ENCODE results near the gene ACAP1. TPM values are rescaled to one million over a fixed set of nuclear protein-coding genes. Genes with fewer than 3 reads are reported as not detected.

Gene ACAP1
- total and polyA plus RNA-seq, 2 donors (not counting 1 experiment from before 2014, with no cell fraction given), result 0.06 to 2.1 TPM

DNA sequence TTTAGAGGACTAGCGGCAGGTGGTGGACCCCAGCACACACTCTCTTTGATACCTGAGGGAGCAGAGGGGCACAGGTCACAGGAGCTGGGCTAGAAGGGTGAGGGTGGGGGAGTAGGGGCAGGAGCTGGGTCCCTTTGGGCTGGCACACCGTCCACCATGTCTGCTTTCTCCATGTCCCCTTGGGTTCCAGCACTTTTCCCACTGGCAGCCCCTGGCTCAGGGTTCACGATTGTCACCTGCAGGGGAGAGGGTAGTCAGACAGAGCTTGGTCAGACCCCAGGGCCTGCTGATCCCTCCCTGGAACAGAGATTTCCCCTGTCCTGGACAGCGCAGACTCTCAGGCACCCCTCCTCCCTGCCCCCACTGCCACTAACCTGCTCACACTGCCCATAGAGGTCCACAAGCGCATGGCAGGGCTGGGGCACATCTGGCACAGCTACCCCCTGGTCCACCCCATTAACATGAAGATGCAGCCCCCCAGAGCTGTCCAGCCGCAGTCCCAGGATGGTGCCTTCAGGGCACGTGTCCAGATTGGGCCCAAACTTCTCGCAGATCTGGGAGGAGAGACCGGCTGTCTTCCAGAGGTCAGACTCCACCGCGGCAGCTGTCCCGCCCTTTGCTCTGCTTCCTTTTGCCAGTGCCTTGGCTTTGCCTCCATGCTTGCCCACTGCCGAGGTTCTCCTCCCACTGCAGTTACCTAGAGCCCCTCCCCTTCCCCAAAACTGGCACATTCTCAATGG is 18.0 kb upstream of the ACAP1 start:
- Histone ChIP-seq H3K9me3 (ENCODE audit: control insufficient read depth, insufficient read depth, low read depth, low read length) (no peaks in the 10 kb centered on the region), H3K27ac (ENCODE audit: insufficient read depth, low read length) (no peak overlapping the region), H3K36me3 (ENCODE audit: control insufficient read depth, insufficient read depth, low read length) (peaks cover 30% of the 10 kb centered on the region), H2AFZ (ENCODE audit: low read length) (no peak overlapping the region), H3K4me2 (ENCODE audit: extremely low read depth, insufficient read depth, low read length) (no peak overlapping the region), H4K20me1 (ENCODE audit: control insufficient read depth, extremely low read depth, insufficient read depth, low read length) (no peaks in the 10 kb centered on the region), H3K4me3 (replicated peaks in 1 of 4; ENCODE audit: control extremely low read depth in 1 of 4, insufficient read depth in 1 of 4, low read depth in 3 of 4, low read length in 4 of 4) (no peak overlapping the region), H3K27me3 (ENCODE audit: control insufficient read depth, insufficient read depth, low read length) (no peaks in the 10 kb centered on the region), H3K9ac (ENCODE audit: insufficient read depth, low read length) (no peak overlapping the region), H3K4me1 (ENCODE audit: control insufficient read depth, extremely low read depth, insufficient read depth, low read length) (peaks cover 5% of the 10 kb centered on the region), H3K79me2 (ENCODE audit: control insufficient read depth, insufficient read depth, low read length) (peaks cover 2% of the 10 kb centered on the region)
- TF ChIP-seq, protein P1, sequence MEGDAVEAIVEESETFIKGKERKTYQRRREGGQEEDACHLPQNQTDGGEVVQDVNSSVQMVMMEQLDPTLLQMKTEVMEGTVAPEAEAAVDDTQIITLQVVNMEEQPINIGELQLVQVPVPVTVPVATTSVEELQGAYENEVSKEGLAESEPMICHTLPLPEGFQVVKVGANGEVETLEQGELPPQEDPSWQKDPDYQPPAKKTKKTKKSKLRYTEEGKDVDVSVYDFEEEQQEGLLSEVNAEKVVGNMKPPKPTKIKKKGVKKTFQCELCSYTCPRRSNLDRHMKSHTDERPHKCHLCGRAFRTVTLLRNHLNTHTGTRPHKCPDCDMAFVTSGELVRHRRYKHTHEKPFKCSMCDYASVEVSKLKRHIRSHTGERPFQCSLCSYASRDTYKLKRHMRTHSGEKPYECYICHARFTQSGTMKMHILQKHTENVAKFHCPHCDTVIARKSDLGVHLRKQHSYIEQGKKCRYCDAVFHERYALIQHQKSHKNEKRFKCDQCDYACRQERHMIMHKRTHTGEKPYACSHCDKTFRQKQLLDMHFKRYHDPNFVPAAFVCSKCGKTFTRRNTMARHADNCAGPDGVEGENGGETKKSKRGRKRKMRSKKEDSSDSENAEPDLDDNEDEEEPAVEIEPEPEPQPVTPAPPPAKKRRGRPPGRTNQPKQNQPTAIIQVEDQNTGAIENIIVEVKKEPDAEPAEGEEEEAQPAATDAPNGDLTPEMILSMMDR (conservative IDR thresholded peaks at IDR 0.05 in 1 of 2, IDR thresholded peaks at IDR 0.05 in 1 of 2; ENCODE audit: low read depth in 1 of 2, low read length in 2 of 2), result no peak
- DNase-seq (ENCODE audit: low read depth in 2 of 2), result no peak

DNA sequence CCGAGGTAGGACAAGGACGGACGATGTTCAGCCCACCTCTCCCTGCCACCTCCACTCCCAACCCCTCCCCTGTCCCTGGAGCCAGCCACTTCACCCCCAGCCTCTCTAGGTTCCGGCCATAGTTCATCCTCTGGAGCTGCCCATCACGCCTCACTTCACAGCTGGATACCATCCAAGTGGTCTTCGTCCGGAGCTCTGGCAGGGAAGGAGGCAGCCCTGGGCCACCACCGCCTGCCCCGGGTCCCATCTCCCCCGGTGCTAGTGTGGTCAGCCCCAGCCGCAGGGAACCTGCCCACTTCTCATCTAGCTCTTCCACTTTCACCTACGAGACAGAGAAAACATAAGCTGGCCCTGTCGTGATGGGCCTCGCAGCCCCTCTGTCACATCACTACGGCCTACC is 14.9 kb upstream of the ACAP1 start:
- DNase-seq (ENCODE audit: low read depth in 2 of 2), result no peak
- Histone ChIP-seq H3K4me1 (ENCODE audit: control insufficient read depth, extremely low read depth, insufficient read depth, low read length) (no peaks in the 10 kb centered on the region), H3K27me3 (ENCODE audit: control insufficient read depth, insufficient read depth, low read length) (no peaks in the 10 kb centered on the region), H3K79me2 (ENCODE audit: control insufficient read depth, insufficient read depth, low read length) (no peaks in the 10 kb centered on the region), H2AFZ (ENCODE audit: low read length) (no peak overlapping the region), H3K9me3 (ENCODE audit: control insufficient read depth, insufficient read depth, low read depth, low read length) (no peaks in the 10 kb centered on the region), H3K4me2 (ENCODE audit: extremely low read depth, insufficient read depth, low read length) (no peak overlapping the region), H3K4me3 (replicated peaks in 1 of 4; ENCODE audit: control extremely low read depth in 1 of 4, insufficient read depth in 1 of 4, low read depth in 3 of 4, low read length in 4 of 4) (no peak overlapping the region), H3K9ac (ENCODE audit: insufficient read depth, low read length) (no peak overlapping the region), H3K36me3 (ENCODE audit: control insufficient read depth, insufficient read depth, low read length) (peaks cover 34% of the 10 kb centered on the region), H4K20me1 (ENCODE audit: control insufficient read depth, extremely low read depth, insufficient read depth, low read length) (no peaks in the 10 kb centered on the region), H3K27ac (ENCODE audit: insufficient read depth, low read length) (no peak overlapping the region)
- TF ChIP-seq EZH2 (IDR thresholded peaks at IDR 0.05; ENCODE audit: low read length, missing control alignments), result no peak

DNA sequence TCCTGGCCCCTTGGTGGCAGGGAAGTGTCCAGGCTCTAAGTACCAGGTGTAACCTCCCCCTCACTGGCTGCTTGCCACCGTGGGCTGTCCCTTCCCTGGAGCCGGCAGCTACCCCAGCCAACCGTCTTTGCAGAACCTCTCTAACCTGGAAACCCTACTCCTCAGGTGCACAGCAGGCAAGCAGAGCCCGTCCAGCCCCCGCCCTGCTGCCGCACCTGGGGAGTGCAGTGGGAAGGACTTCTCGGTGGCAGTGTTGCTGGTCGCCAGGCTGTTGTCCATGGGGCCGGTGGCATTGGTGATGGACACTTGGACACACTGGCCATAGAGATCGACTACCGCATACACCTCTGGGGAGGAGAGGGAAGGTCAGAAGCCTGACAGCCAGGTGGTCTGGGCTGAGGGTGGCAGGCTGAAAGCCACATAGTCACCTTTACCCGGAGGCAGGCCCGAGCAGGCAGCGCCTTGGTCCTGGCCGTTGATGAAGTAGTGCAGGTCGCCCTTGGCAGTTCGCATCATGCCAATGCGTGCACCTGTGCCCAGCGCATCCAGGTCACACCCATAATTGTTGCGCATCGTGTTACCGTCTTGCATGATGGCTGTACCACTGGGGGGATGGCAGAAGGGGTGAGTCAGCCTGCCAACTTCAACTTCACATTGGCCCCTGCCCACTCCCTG is 13.7 kb upstream of the ACAP1 start:
- Histone ChIP-seq H3K27me3 (ENCODE audit: control insufficient read depth, insufficient read depth, low read length) (no peaks in the 10 kb centered on the region), H3K4me3 (replicated peaks in 1 of 4; ENCODE audit: control extremely low read depth in 1 of 4, insufficient read depth in 1 of 4, low read depth in 3 of 4, low read length in 4 of 4) (no peak overlapping the region), H3K79me2 (ENCODE audit: control insufficient read depth, insufficient read depth, low read length) (peaks cover 1% of the 10 kb centered on the region), H3K36me3 (ENCODE audit: control insufficient read depth, insufficient read depth, low read length) (peaks cover 34% of the 10 kb centered on the region), H3K9ac (ENCODE audit: insufficient read depth, low read length) (no peak overlapping the region), H3K27ac (ENCODE audit: insufficient read depth, low read length) (no peak overlapping the region), H2AFZ (ENCODE audit: low read length) (no peak overlapping the region), H4K20me1 (ENCODE audit: control insufficient read depth, extremely low read depth, insufficient read depth, low read length) (no peaks in the 10 kb centered on the region), H3K4me2 (ENCODE audit: extremely low read depth, insufficient read depth, low read length) (no peak overlapping the region), H3K9me3 (ENCODE audit: control insufficient read depth, insufficient read depth, low read depth, low read length) (no peaks in the 10 kb centered on the region), H3K4me1 (ENCODE audit: control insufficient read depth, extremely low read depth, insufficient read depth, low read length) (no peaks in the 10 kb centered on the region)
- TF ChIP-seq, protein P1 (conservative IDR thresholded peaks at IDR 0.05 in 1 of 2, IDR thresholded peaks at IDR 0.05 in 1 of 2; ENCODE audit: low read depth in 1 of 2, low read length in 2 of 2), result no peak
- TF ChIP-seq EZH2 (IDR thresholded peaks at IDR 0.05; ENCODE audit: low read length, missing control alignments), result no peak
- no peak for DNase-seq (ENCODE audit: low read depth in 2 of 2)
